Activated B cell treated with CpG ODN at 0.5 μM for 24 hours (primary cell): ENCODE results near the gene TIFAB. TPM values are rescaled to one million over a fixed set of nuclear protein-coding genes. Genes with fewer than 3 reads are reported as not detected.

Experiments
- ATAC-seq: fragments of 200-7000 bp; cut with Tn5 transposase; one replicate; pipeline ENCODE4 v1.10.0; 2021; ENCODE audit warnings: low read depth, mild to moderate bottlenecking, moderate library complexity
- CTCF ChIA-PET: fragments of 350-600 bp; sonication (Branson Sonifier 250); formaldehyde crosslinking; loops from one replicate; lab custom pipeline; 2021; ENCODE audit warnings: antibody characterized with exemption; lab: Charles Lee
- POLR2A ChIA-PET: fragments of 350-600 bp; sonication (Branson Sonifier 250); formaldehyde crosslinking; loops from one replicate; lab custom pipeline; 2021; ENCODE audit warnings: antibody characterized with exemption; lab: Charles Lee
- DNase-seq: peaks from one replicate; pipeline ENCODE4 v3.0.0; 2022
- H3K27ac Mint-ChIP-seq: one replicate; pipeline ENCODE4 v1.8.0; 2020; ENCODE audit warnings: mixed read lengths
- H3K27me3 Mint-ChIP-seq: one replicate; pipeline ENCODE4 v1.8.0; 2021; ENCODE audit warnings: mixed read lengths
- H3K36me3 Mint-ChIP-seq: one replicate; pipeline ENCODE4 v1.8.0; 2021; ENCODE audit warnings: low read depth, mixed read lengths
- H3K4me1 Mint-ChIP-seq: one replicate; pipeline ENCODE4 v1.8.0; 2021; ENCODE audit warnings: mixed read lengths
- H3K4me3 Mint-ChIP-seq: one replicate; pipeline ENCODE4 v1.8.0; 2020; ENCODE audit warnings: mild to moderate bottlenecking, mixed read lengths
- H3K9me3 Mint-ChIP-seq: one replicate; pipeline ENCODE4 v1.8.0; 2020; ENCODE audit warnings: mixed read lengths
- CTCF ChIP-seq: fragments of 200-600 bp; IDR thresholded peaks from one replicate; pipeline ENCODE4 v1.8.0; 2022; ENCODE audit warnings: antibody characterized with exemption, mild to moderate bottlenecking
- intact Hi-C: fragments of 100-400 bp; cut with micrococcal nuclease; formaldehyde crosslinking; loops from one replicate; pipeline ENCODE4 v1.15.1; 2024
- total RNA-seq: library from RNA; stranded (reverse); gene quantifications from 2 replicates; pipeline ENCODE4 v1.2.3, GENCODE V29; 2022

TIFAB gene
- total RNA-seq, 1 donor from 2014 or later = not detected

- Mint-ChIP-seq H3K4me3 (no peak overlapping the region), H3K36me3 (no peaks in the 10 kb centered on the region), H3K4me1 (no peaks in the 10 kb centered on the region), H3K27me3 (peaks cover 21% of the 10 kb centered on the region), H3K27ac (no peak overlapping the region), H3K9me3 (no peaks in the 10 kb centered on the region)
- intact Hi-C loops = no loop called here
- ChIA-PET CTCF (interaction anchor here (0.8 to 1.8 kb wide), 2 partner anchors 9 to 16 kb away, joined by 3 to 6 read pairs; no protein-coding TSS in a partner anchor), POLR2A (no interaction called here)
- no peak for TF ChIP-seq CTCF
- no peak for ATAC-seq
- no peak for DNase-seq
Measured at GRCh38 chr5:135450336-135450735, 1.8 kb downstream of the TIFAB start.

- DNase-seq = peak; percentile 11
- no peaks in the 10 kb centered on the region for H3K9me3 Mint-ChIP-seq
- intact Hi-C loops = no loop called here
- TF ChIP-seq CTCF = no peak
- ChIA-PET POLR2A (no interaction called here), CTCF (interaction anchor here (0.8 to 1.8 kb wide), 2 partner anchors 10 to 16 kb away, joined by 3 to 6 read pairs; no protein-coding TSS in a partner anchor)
- H3K27me3 Mint-ChIP-seq = peaks cover 20% of the 10 kb centered on the region
- ATAC-seq = no peak
- no peaks in the 10 kb centered on the region for H3K4me1 Mint-ChIP-seq
- H3K36me3 Mint-ChIP-seq = no peaks in the 10 kb centered on the region
- H3K27ac Mint-ChIP-seq = no peak overlapping the region
- H3K4me3 Mint-ChIP-seq = no peak overlapping the region
Measured at GRCh38 chr5:135449644-135450043, 2.5 kb downstream of the TIFAB start.

GRCh38 chr5:135448791-135449507 is 3.2 kb downstream of the TIFAB start:
- TF ChIP-seq CTCF = no peak
- peaks cover 24% of the 10 kb centered on the region for H3K27me3 Mint-ChIP-seq

GRCh38 chr5:135448071-135448739 is 3.9 kb downstream of the TIFAB start:
- intact Hi-C loops = no loop called here
- H3K27me3 Mint-ChIP-seq = peaks cover 23% of the 10 kb centered on the region

More at GRCh38 chr5:135448791-135449507, 3.2 kb downstream of the TIFAB start:
- no peak for DNase-seq
- Mint-ChIP-seq H3K4me3 (no peak overlapping the region), H3K9me3 (no peaks in the 10 kb centered on the region), H3K36me3 (no peaks in the 10 kb centered on the region), H3K27ac (no peak overlapping the region), H3K4me1 (no peaks in the 10 kb centered on the region)
- CTCF ChIA-PET = no interaction called here
- POLR2A ChIA-PET = no interaction called here
- no peak for ATAC-seq
- intact Hi-C loops = no loop called here

More at GRCh38 chr5:135448071-135448739, 3.9 kb downstream of the TIFAB start:
- ChIA-PET POLR2A (no interaction called here), CTCF (no interaction called here)
- Mint-ChIP-seq H3K4me3 (no peak overlapping the region), H3K27ac (no peak overlapping the region), H3K4me1 (no peaks in the 10 kb centered on the region), H3K36me3 (no peaks in the 10 kb centered on the region), H3K9me3 (no peaks in the 10 kb centered on the region)
- ATAC-seq = no peak
- TF ChIP-seq CTCF = no peak
- no peak for DNase-seq
